Uterus (tissue), 2 donors: Measurements from ENCODE around the gene SMIM20.

Experiments used
- CTCF ChIP-seq, 4 experiments: fragments of 200-600 bp in 2 of 4; fragments of 450-650 bp in 2 of 4; sonication (generic) in 2 of 4; IDR thresholded peaks; one replicate each; pipeline ENCODE4 v1.5.1; 2016 to 2019; ENCODE audit warnings: antibody characterized with exemption in 4 of 4, mild to moderate bottlenecking in 2 of 4, moderate library complexity in 1 of 4
- POLR2A ChIP-seq, 2 donors: fragments of 450-650 bp; IDR thresholded peaks; one replicate each; pipeline ENCODE4 v1.6.1; 2016; ENCODE audit warnings: antibody characterized with exemption in 2 of 2, mild to moderate bottlenecking in 1 of 2, moderate library complexity in 1 of 2

GRCh38 chr4:25948051-25948450 is 34.0 kb downstream of the SMIM20 start:
- no peak for TF ChIP-seq CTCF (IDR thresholded peaks at IDR 0.05)
- no peak for TF ChIP-seq POLR2A (IDR thresholded peaks at IDR 0.05)
